SU-DHL-6 (cell line): ENCODE measurements around the gene TFAP2E.

Source experiments
- H2AFZ ChIP-seq: fragments of 200-600 bp; sonication (generic); 2 replicates; pipeline ENCODE4 v1.6.1; 2014; ENCODE audit warnings: low read depth, mild to moderate bottlenecking, moderate library complexity, mixed read lengths, antibody characterized with exemption, low read length; ENCODE audit not compliant: severe bottlenecking
- H3F3A ChIP-seq: fragments of 200-600 bp; shearing (Covaris generic); 2 replicates; pipeline ENCODE4 v1.6.0; 2016; ENCODE audit warnings: antibody characterized with exemption, mild to moderate bottlenecking; ENCODE audit not compliant: insufficient read depth
- H3K27ac ChIP-seq: fragments of 200-600 bp; sonication (generic); 2 replicates; pipeline ENCODE4 v1.5.1; 2016; ENCODE audit warnings: low read depth, mild to moderate bottlenecking, low read length, moderate library complexity, mixed read lengths
- H3K27me3 ChIP-seq: fragments of 200-600 bp; sonication (generic), shearing (Covaris generic); 2 replicates; pipeline ENCODE4 v1.6.0; 2014; ENCODE audit warnings: mild to moderate bottlenecking, low read length
- H3K36me3 ChIP-seq: fragments of 200-600 bp; sonication (generic); 2 replicates; pipeline ENCODE4 v1.6.1; 2014; ENCODE audit warnings: mild to moderate bottlenecking, low read length, mixed read lengths
- H3K4me2 ChIP-seq: fragments of 300-600, 200-600 bp; shearing (Covaris generic), sonication (generic); 2 replicates; pipeline ENCODE4 v1.6.0; 2014; ENCODE audit warnings: low read length, low read depth, mild to moderate bottlenecking; ENCODE audit not compliant: poor library complexity, severe bottlenecking
- H3K4me3 ChIP-seq: fragments of 200-600 bp; sonication (generic); 2 replicates; pipeline ENCODE4 v1.5.1; 2014; ENCODE audit warnings: antibody characterized with exemption, low read length, mild to moderate bottlenecking, mixed read lengths; ENCODE audit not compliant: insufficient read depth, poor library complexity, severe bottlenecking
- H3K79me2 ChIP-seq: fragments of 200-600 bp; sonication (generic); 2 replicates; pipeline ENCODE4 v1.6.1; 2014; ENCODE audit warnings: mild to moderate bottlenecking, low read length, moderate library complexity; ENCODE audit not compliant: insufficient read depth
- H3K9ac ChIP-seq: fragments of 200-600 bp; sonication (generic); 2 replicates; pipeline ENCODE4 v1.7.0; 2014; ENCODE audit warnings: mild to moderate bottlenecking, low read length
- H3K9me2 ChIP-seq: fragments of 200-600 bp; sonication (generic); replicated peaks from 2 replicates; pipeline ENCODE4 v1.6.1; 2014; ENCODE audit warnings: low read length; ENCODE audit not compliant: insufficient read depth
- H3K9me3 ChIP-seq: fragments of 200-600 bp; sonication (generic); 2 replicates; pipeline ENCODE4 v1.6.1; 2014; ENCODE audit warnings: low read length, mixed read lengths; ENCODE audit not compliant: insufficient read depth
- H4K20me1 ChIP-seq: fragments of 200-600 bp; sonication (generic); 2 replicates; pipeline ENCODE4 v1.6.1; 2014; ENCODE audit warnings: low read depth, mild to moderate bottlenecking, antibody characterized with exemption, low read length, moderate library complexity, mixed read lengths
- CTCF ChIP-seq: fragments of 200-600 bp; sonication (generic); IDR thresholded peaks from one replicate; pipeline ENCODE4 v1.5.1; 2017; ENCODE audit warnings: antibody characterized with exemption, mild to moderate bottlenecking, low read length, moderate library complexity; ENCODE audit not compliant: insufficient read depth, poor library complexity, severe bottlenecking
- EZH2phosphoT487 ChIP-seq: fragments of 200-600 bp; sonication (generic), shearing (Covaris generic); conservative IDR thresholded peaks from 2 replicates; pipeline ENCODE4 v1.6.1; 2018; ENCODE audit warnings: mild to moderate bottlenecking, antibody characterized with exemption, low read length, moderate library complexity, mixed read lengths

The TFAP2E gene

GRCh38 chr1:35586808-35587207 lies 13.7 kb downstream of the TFAP2E start:
- Histone ChIP-seq H3K27ac (no peak overlapping the region), H4K20me1 (no peaks in the 10 kb centered on the region), H2AFZ (no peak overlapping the region), H3K4me2 (no peak overlapping the region), H3K9ac (no peak overlapping the region), H3K9me3 (no peaks in the 10 kb centered on the region), H3K27me3 (no peaks in the 10 kb centered on the region), H3K4me3 (no peak overlapping the region), H3K9me2 (no peaks in the 10 kb centered on the region), H3K36me3 (no peaks in the 10 kb centered on the region), H3F3A (no peaks in the 10 kb centered on the region), H3K79me2 (no peaks in the 10 kb centered on the region)
- TF ChIP-seq CTCF (no peak), EZH2phosphoT487 (no peak)

- H3K36me3 ChIP-seq: no peaks in the 10 kb centered on the region
- no peaks in the 10 kb centered on the region for H3K9me2 ChIP-seq
- H3K9me3 ChIP-seq: no peaks in the 10 kb centered on the region
- H3K9ac ChIP-seq: no peak overlapping the region
- H3K79me2 ChIP-seq: no peaks in the 10 kb centered on the region
- no peak overlapping the region for H3K27ac ChIP-seq
- no peaks in the 10 kb centered on the region for H3F3A ChIP-seq
- no peaks in the 10 kb centered on the region for H3K27me3 ChIP-seq
- TF ChIP-seq CTCF: no peak
- no peak for TF ChIP-seq EZH2phosphoT487
- H4K20me1 ChIP-seq: no peaks in the 10 kb centered on the region
- no peak overlapping the region for H3K4me2 ChIP-seq
- no peak overlapping the region for H2AFZ ChIP-seq
- H3K4me3 ChIP-seq: no peak overlapping the region
Observed at GRCh38 chr1:35587736-35588135, 14.6 kb downstream of the TFAP2E start.

GRCh38 chr1:35588197-35588910 lies 15.2 kb downstream of the TFAP2E start:
- Histone ChIP-seq H3F3A (no peaks in the 10 kb centered on the region), H3K27me3 (no peaks in the 10 kb centered on the region), H3K9ac (no peak overlapping the region), H2AFZ (no peak overlapping the region), H3K36me3 (no peaks in the 10 kb centered on the region), H3K27ac (no peak overlapping the region), H3K4me3 (no peak overlapping the region), H3K9me3 (no peaks in the 10 kb centered on the region), H3K79me2 (no peaks in the 10 kb centered on the region), H3K9me2 (no peaks in the 10 kb centered on the region), H3K4me2 (no peak overlapping the region), H4K20me1 (no peaks in the 10 kb centered on the region)
- no peak for TF ChIP-seq EZH2phosphoT487
- no peak for TF ChIP-seq CTCF
